ENCODE results near the gene LGSN. TPM values are rescaled to one million over a fixed set of nuclear protein-coding genes. Genes with fewer than 3 reads are reported as not detected.

Gene LGSN
- total RNA-seq, 1 experiment from 2014 or later, result 10.8 TPM

DNA sequence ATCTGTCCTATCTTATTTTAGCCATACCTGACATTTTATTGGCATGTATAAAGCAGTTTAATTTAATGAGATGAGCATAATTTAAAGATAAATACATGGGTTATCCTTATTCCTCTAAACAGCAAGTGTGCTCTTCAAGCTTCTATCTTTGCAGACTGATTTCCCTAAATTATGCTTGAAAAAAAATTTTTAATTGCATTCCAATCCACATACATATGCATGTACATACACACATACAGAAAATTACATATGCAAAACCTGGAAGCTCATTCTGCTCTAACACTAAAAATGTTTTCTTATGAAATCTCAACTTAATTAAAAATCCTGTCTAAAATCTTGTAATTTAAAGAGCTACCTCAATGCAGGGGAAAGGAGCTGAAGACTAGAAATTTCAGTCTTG, 73.2 kb downstream of the LGSN start:
- no peaks in the 10 kb centered on the region for H3K9me3 Mint-ChIP-seq (ENCODE audit: unreplicated experiment)
- Histone ChIP-seq H3K9me3 (no peaks in the 10 kb centered on the region), H3K4me1 (no peaks in the 10 kb centered on the region), H3K4me3 (ENCODE audit: low read depth, low read length) (no peak overlapping the region), H3K27me3 (replicated peaks; ENCODE audit: control insufficient read depth, insufficient read depth, low read length) (no peaks in the 10 kb centered on the region), H3K36me3 (ENCODE audit: control insufficient read depth, insufficient read depth, low read length) (no peaks in the 10 kb centered on the region)
- ChIA-PET CTCF (no interaction called here), POLR2A (no interaction called here)
- no peak for DNase-seq
- H3K27ac Mint-ChIP-seq (ENCODE audit: unreplicated experiment), result no peak overlapping the region
- no peak overlapping the region for H3K4me3 Mint-ChIP-seq (ENCODE audit: unreplicated experiment)
- TF ChIP-seq, protein P1, sequence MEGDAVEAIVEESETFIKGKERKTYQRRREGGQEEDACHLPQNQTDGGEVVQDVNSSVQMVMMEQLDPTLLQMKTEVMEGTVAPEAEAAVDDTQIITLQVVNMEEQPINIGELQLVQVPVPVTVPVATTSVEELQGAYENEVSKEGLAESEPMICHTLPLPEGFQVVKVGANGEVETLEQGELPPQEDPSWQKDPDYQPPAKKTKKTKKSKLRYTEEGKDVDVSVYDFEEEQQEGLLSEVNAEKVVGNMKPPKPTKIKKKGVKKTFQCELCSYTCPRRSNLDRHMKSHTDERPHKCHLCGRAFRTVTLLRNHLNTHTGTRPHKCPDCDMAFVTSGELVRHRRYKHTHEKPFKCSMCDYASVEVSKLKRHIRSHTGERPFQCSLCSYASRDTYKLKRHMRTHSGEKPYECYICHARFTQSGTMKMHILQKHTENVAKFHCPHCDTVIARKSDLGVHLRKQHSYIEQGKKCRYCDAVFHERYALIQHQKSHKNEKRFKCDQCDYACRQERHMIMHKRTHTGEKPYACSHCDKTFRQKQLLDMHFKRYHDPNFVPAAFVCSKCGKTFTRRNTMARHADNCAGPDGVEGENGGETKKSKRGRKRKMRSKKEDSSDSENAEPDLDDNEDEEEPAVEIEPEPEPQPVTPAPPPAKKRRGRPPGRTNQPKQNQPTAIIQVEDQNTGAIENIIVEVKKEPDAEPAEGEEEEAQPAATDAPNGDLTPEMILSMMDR (IDR thresholded peaks at IDR 0.05; ENCODE audit: insufficient read depth in 1 of 2, low read depth in 1 of 2, low read length in 1 of 2, severe bottlenecking in 1 of 2, unreplicated experiment in 1 of 2), result no peak
- H3K27me3 Mint-ChIP-seq (ENCODE audit: insufficient read depth, unreplicated experiment), result peaks cover 3% of the 10 kb centered on the region
- BruUV-seq (replicated peaks), result no TSS peak
- no peaks in the 10 kb centered on the region for H3K4me1 Mint-ChIP-seq (ENCODE audit: low read depth, unreplicated experiment)
- H3K36me3 Mint-ChIP-seq (ENCODE audit: insufficient read depth, unreplicated experiment), result no peaks in the 10 kb centered on the region
- intact Hi-C loops (cut with micrococcal nuclease; ENCODE audit: unreplicated experiment), result no loop called here

DNA sequence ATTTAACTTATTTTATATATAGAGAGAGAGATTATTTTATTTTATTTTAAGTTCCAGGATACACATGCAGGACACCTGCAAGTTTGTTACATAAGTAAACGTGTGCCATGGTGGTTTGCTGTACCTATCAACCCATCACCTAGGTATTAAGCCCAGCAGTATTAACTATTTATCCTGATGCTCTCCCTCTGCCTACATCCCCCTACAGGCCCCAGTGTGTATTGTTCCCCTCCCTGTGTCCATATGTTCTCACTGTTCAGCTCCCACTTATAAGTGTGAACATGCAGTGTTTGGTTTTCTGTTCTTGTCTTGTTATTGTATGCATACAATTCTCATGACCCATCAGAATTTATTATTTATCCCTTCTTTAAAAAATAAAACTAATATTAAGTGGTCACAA, 73.9 kb downstream of the LGSN start:
- Histone ChIP-seq H3K4me1 (no peaks in the 10 kb centered on the region), H3K9me3 (no peaks in the 10 kb centered on the region), H3K36me3 (ENCODE audit: control insufficient read depth, insufficient read depth, low read length) (no peaks in the 10 kb centered on the region), H3K4me3 (ENCODE audit: low read depth, low read length) (no peak overlapping the region), H3K27me3 (replicated peaks; ENCODE audit: control insufficient read depth, insufficient read depth, low read length) (no peaks in the 10 kb centered on the region)
- Mint-ChIP-seq H3K36me3 (ENCODE audit: insufficient read depth, unreplicated experiment) (no peaks in the 10 kb centered on the region), H3K4me3 (ENCODE audit: unreplicated experiment) (no peak overlapping the region), H3K27ac (ENCODE audit: unreplicated experiment) (no peak overlapping the region), H3K9me3 (ENCODE audit: unreplicated experiment) (no peaks in the 10 kb centered on the region), H3K27me3 (ENCODE audit: insufficient read depth, unreplicated experiment) (peaks cover 3% of the 10 kb centered on the region), H3K4me1 (ENCODE audit: low read depth, unreplicated experiment) (no peaks in the 10 kb centered on the region)
- peak in 1 of 2 experiments; percentile 17 for DNase-seq
- TF ChIP-seq, protein P1 (IDR thresholded peaks at IDR 0.05; ENCODE audit: insufficient read depth in 1 of 2, low read depth in 1 of 2, low read length in 1 of 2, severe bottlenecking in 1 of 2, unreplicated experiment in 1 of 2), result peak in 1 of 2 experiments; percentile 40
- ChIA-PET POLR2A (no interaction called here), CTCF (no interaction called here)
- no TSS peak for BruUV-seq (replicated peaks)
- intact Hi-C loops (cut with micrococcal nuclease; ENCODE audit: unreplicated experiment), result no loop called here

DNA sequence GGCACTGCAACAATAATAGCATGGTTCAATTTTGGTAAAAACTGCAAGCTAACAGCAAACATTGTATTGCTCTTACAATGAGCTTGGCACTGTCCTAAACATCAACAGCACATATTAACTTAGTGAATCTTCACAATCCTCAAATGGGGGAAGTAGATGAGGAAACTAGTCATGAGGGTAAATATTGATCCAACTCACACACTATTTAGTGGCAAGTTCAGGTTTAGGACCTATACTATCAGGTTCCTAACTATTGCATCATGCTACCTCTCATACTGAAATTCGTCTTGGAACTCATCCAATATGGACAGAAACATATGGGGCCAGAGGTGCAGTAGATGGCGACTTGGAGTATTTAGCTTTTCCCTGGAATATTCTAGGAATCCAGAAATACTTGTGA, 74.4 kb downstream of the LGSN start:
- H3K36me3 ChIP-seq (ENCODE audit: control insufficient read depth, insufficient read depth, low read length), result no peaks in the 10 kb centered on the region
- no peaks in the 10 kb centered on the region for H3K27me3 ChIP-seq (replicated peaks; ENCODE audit: control insufficient read depth, insufficient read depth, low read length)
- H3K9me3 Mint-ChIP-seq (ENCODE audit: unreplicated experiment), result no peaks in the 10 kb centered on the region
- H3K4me3 Mint-ChIP-seq (ENCODE audit: unreplicated experiment), result no peak overlapping the region
- H3K4me1 Mint-ChIP-seq (ENCODE audit: low read depth, unreplicated experiment), result no peaks in the 10 kb centered on the region
- ChIA-PET CTCF (no interaction called here), POLR2A (no interaction called here)
- TF ChIP-seq, protein P1 (IDR thresholded peaks at IDR 0.05; ENCODE audit: insufficient read depth in 1 of 2, low read depth in 1 of 2, low read length in 1 of 2, severe bottlenecking in 1 of 2, unreplicated experiment in 1 of 2), result no peak
- no peak overlapping the region for H3K4me3 ChIP-seq (ENCODE audit: low read depth, low read length)
- H3K9me3 ChIP-seq, result no peaks in the 10 kb centered on the region
- no peaks in the 10 kb centered on the region for H3K36me3 Mint-ChIP-seq (ENCODE audit: insufficient read depth, unreplicated experiment)
- intact Hi-C loops (cut with micrococcal nuclease; ENCODE audit: unreplicated experiment), result no loop called here
- no TSS peak for BruUV-seq (replicated peaks)
- no peaks in the 10 kb centered on the region for H3K4me1 ChIP-seq
- no peak for DNase-seq
- peaks cover 3% of the 10 kb centered on the region for H3K27me3 Mint-ChIP-seq (ENCODE audit: insufficient read depth, unreplicated experiment)
- no peak overlapping the region for H3K27ac Mint-ChIP-seq (ENCODE audit: unreplicated experiment)
